Measurements from ENCODE around the gene HTRA1.

The HTRA1 gene

GRCh38 chr10:122497241-122497640, 35.9 kb downstream of the HTRA1 start:
- no peak for ATAC-seq
- TF ChIP-seq PATZ1 (CRISPR knock-in tag; IDR thresholded peaks at IDR 0.05; ENCODE audit: borderline replicate concordance), result no peak
- no peak for TF ChIP-seq TCF4 (CRISPR knock-in tag; IDR thresholded peaks at IDR 0.05; ENCODE audit: borderline replicate concordance)
- no peak for TF ChIP-seq GLIS3 (CRISPR knock-in tag; IDR thresholded peaks at IDR 0.05)
- TF ChIP-seq ZFP30 (CRISPR knock-in tag; IDR thresholded peaks at IDR 0.05), result no peak
- no peak for TF ChIP-seq PPARA (CRISPR knock-in tag; IDR thresholded peaks at IDR 0.05; ENCODE audit: borderline replicate concordance)
- TF ChIP-seq CREB5 (CRISPR knock-in tag; IDR thresholded peaks at IDR 0.05; ENCODE audit: low read depth), result no peak
- TF ChIP-seq CSRNP3 (CRISPR knock-in tag; IDR thresholded peaks at IDR 0.05), result no peak
- TF ChIP-seq BACH2 (CRISPR knock-in tag; IDR thresholded peaks at IDR 0.05; ENCODE audit: borderline replicate concordance), result no peak

- TF ChIP-seq TOX (CRISPR knock-in tag; IDR thresholded peaks at IDR 0.05; ENCODE audit: borderline replicate concordance) (no peak), CREB5 (CRISPR knock-in tag; IDR thresholded peaks at IDR 0.05; ENCODE audit: low read depth) (no peak), ZFP3 (CRISPR knock-in tag; IDR thresholded peaks at IDR 0.05) (no peak), POU6F1 (CRISPR knock-in tag; IDR thresholded peaks at IDR 0.05; ENCODE audit: borderline replicate concordance, low read depth) (no peak), PPARA (CRISPR knock-in tag; IDR thresholded peaks at IDR 0.05; ENCODE audit: borderline replicate concordance) (no peak)
- no peak for ATAC-seq
Observed at GRCh38 chr10:122498521-122498920, 37.2 kb downstream of the HTRA1 start.

GRCh38 chr10:122499012-122499411, 37.7 kb downstream of the HTRA1 start:
- ATAC-seq, result no peak
- no peak for TF ChIP-seq TSHZ2 (CRISPR knock-in tag; IDR thresholded peaks at IDR 0.05)
- TF ChIP-seq ISL1 (CRISPR knock-in tag; IDR thresholded peaks at IDR 0.05), result no peak
- no peak for TF ChIP-seq PPARA (CRISPR knock-in tag; IDR thresholded peaks at IDR 0.05; ENCODE audit: borderline replicate concordance)
- no peak for TF ChIP-seq CSDC2 (CRISPR knock-in tag; IDR thresholded peaks at IDR 0.05)

- TF ChIP-seq ISL1 (CRISPR knock-in tag; IDR thresholded peaks at IDR 0.05) (no peak), ZC3H10 (CRISPR knock-in tag; IDR thresholded peaks at IDR 0.05) (no peak), TSHZ2 (CRISPR knock-in tag; IDR thresholded peaks at IDR 0.05) (no peak), CSDC2 (CRISPR knock-in tag; IDR thresholded peaks at IDR 0.05) (no peak), ARNTL (CRISPR knock-in tag; IDR thresholded peaks at IDR 0.05; ENCODE audit: borderline replicate concordance, low read depth) (no peak), SNAI2 (CRISPR knock-in tag; IDR thresholded peaks at IDR 0.05) (no peak), RARB (CRISPR knock-in tag; IDR thresholded peaks at IDR 0.05) (no peak), ZFP30 (CRISPR knock-in tag; IDR thresholded peaks at IDR 0.05) (no peak), CREB5 (CRISPR knock-in tag; IDR thresholded peaks at IDR 0.05; ENCODE audit: low read depth) (no peak)
Observed at GRCh38 chr10:122499491-122499941, 38.2 kb downstream of the HTRA1 start.

More at GRCh38 chr10:122499491-122499941, 38.2 kb downstream of the HTRA1 start:
- peak; percentile 10 for ATAC-seq

Measured in SK-N-SH treated with all-trans-retinoic acid at 6 μM for 48 hours (cell line).